Natural killer cell (primary cell): ENCODE measurements around the gene BSN. TPM values are rescaled to one million over a fixed set of nuclear protein-coding genes. Genes with fewer than 3 reads are reported as not detected.
"Not testable (repeated sequence)": the region's sequence is repeated elsewhere in the genome, so short reads cannot be mapped to it uniquely, and the experiment has no call there.

Experiments used
- ATAC-seq, 3 donors: fragments of 150-1000 bp in 2 of 3; fragments of 200-7000 bp in 1 of 3; cut with Tn5 transposase; 1 replicate in 1 of 3; 2 replicates in 2 of 3; pipeline ENCODE4 v1.10.0; 2021; ENCODE audit warnings: mild to moderate bottlenecking in 2 of 3, moderate library complexity in 2 of 3
- DNase-seq, 2 donors: peaks; one replicate each; pipeline versions ENCODE4 v3.0.0 to v3.0.0-alpha.2; 2013 to 2021; ENCODE audit warnings: mixed read lengths in 1 of 2
- H3K27ac ChIP-seq: one replicate; pipeline ENCODE4 v1.5.1; 2013; ENCODE audit warnings: mild to moderate bottlenecking, low read length
- H3K27me3 ChIP-seq: one replicate; pipeline ENCODE4 v1.6.1; 2013; ENCODE audit warnings: low read length; ENCODE audit not compliant: control insufficient read depth, insufficient read depth
- H3K36me3 ChIP-seq: one replicate; pipeline ENCODE4 v1.6.1; 2013; ENCODE audit warnings: low read length; ENCODE audit not compliant: control insufficient read depth, insufficient read depth
- H3K4me1 ChIP-seq: one replicate; pipeline ENCODE4 v1.6.1; 2013; ENCODE audit warnings: low read length; ENCODE audit not compliant: control insufficient read depth, insufficient read depth
- H3K4me3 ChIP-seq: one replicate; pipeline ENCODE4 v1.5.1; 2013; ENCODE audit warnings: low read length
- H3K9me3 ChIP-seq: one replicate; pipeline ENCODE4 v1.6.1; 2013; ENCODE audit warnings: low read length; ENCODE audit not compliant: control insufficient read depth, insufficient read depth
- H3K27ac Mint-ChIP-seq, 2 donors: one replicate each; pipeline ENCODE4 v1.8.0; 2022; ENCODE audit warnings: mild to moderate bottlenecking in 2 of 2, mixed read lengths in 2 of 2, moderate library complexity in 1 of 2
- H3K27me3 Mint-ChIP-seq, 2 donors: one replicate each; pipeline ENCODE4 v1.8.0; 2022; ENCODE audit warnings: low read depth in 2 of 2, mixed read lengths in 2 of 2
- H3K36me3 Mint-ChIP-seq: one replicate; pipeline ENCODE4 v1.8.0; 2022; ENCODE audit warnings: mixed read lengths
- H3K4me1 Mint-ChIP-seq, 2 donors: one replicate each; pipeline ENCODE4 v1.8.0; 2022; ENCODE audit warnings: mixed read lengths in 2 of 2
- H3K4me3 Mint-ChIP-seq: one replicate; pipeline ENCODE4 v1.8.0; 2022; ENCODE audit warnings: mild to moderate bottlenecking, moderate library complexity, mixed read lengths
- H3K9me3 Mint-ChIP-seq, 2 donors: one replicate each; pipeline ENCODE4 v1.8.0; 2022; ENCODE audit warnings: mixed read lengths in 2 of 2
- WGBS: methylation state at CpG from one replicate; pipeline ENCODE4 v1.1.7; 2013; ENCODE audit warnings: missing lambda C conversion rate; ENCODE audit not compliant: insufficient coverage; 5-methylcytosine and 5-hydroxymethylcytosine counted together
- intact Hi-C: fragments of 100-400 bp; cut with micrococcal nuclease; formaldehyde crosslinking; loops from one replicate; pipeline ENCODE4 v1.14.2; 2022
- total RNA-seq, 4 donors: library from RNA; stranded (reverse); fragments of 120-200 nt in 1 of 4; gene quantifications; one replicate each; pipeline versions ENCODE4 v1.2.3 to v1.2.4, GENCODE V29; 2013 to 2022
- TF ChIP-seq, protein P1 (sequence below): fragments of 200-600 bp; IDR thresholded peaks from one replicate; pipeline ENCODE4 v1.8.0; 2022; ENCODE audit warnings: antibody characterized with exemption

BSN gene
- total RNA-seq, 3 donors from 2014 or later (not counting 1 experiment from before 2014, with no cell fraction given), result 0.33 to 0.41 (median 0.35) TPM

DNA sequence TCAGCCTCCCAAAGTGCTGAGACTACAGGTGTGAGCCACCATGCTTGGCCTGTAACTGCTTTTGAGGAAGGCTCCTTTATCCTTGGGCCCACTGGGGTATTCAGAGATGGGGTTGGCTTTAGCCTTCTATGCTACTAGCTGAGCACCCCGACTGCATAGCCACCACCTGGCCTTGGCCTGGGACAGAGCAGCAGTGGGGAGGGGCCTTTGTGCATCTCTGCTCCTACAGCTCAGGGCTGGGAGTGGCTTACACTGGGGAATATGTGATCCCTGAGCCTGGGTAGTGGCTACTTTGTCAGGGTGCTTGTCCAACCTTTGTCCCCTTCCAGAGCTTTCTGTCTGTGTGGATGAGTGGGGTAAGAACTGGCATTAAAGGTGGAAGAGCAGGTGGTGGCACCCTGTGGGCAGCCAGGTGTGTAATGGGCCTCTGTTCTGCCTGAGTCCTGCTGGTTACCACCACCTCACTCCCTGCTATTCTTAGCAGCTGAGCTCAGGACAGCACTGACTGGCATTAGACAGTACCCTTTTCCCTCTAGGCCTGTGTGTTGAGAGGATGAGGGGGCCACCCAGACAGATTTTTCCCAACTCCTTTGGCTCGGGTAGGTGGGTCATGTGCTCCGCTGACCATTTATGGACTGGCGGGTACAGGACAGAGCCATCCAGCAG lies 141.2 kb downstream of the BSN start:
- H3K9me3 Mint-ChIP-seq, DNase-seq, H3K27me3 ChIP-seq, H3K27me3 Mint-ChIP-seq, H3K27ac Mint-ChIP-seq, H3K4me3 Mint-ChIP-seq, H3K9me3 ChIP-seq, H3K36me3 Mint-ChIP-seq, H3K4me3 ChIP-seq, ATAC-seq, H3K27ac ChIP-seq, intact Hi-C loops: not testable (repeated sequence)
- WGBS, result 100% methylated on average over 2 of the region's 4 CpGs
- H3K4me1 ChIP-seq, result peaks cover 10% of the 10 kb centered on the region
- peaks cover 14 to 24% of the 10 kb centered on the region in 2 donors for H3K4me1 Mint-ChIP-seq
- peaks cover 25% of the 10 kb centered on the region for H3K36me3 ChIP-seq

DNA sequence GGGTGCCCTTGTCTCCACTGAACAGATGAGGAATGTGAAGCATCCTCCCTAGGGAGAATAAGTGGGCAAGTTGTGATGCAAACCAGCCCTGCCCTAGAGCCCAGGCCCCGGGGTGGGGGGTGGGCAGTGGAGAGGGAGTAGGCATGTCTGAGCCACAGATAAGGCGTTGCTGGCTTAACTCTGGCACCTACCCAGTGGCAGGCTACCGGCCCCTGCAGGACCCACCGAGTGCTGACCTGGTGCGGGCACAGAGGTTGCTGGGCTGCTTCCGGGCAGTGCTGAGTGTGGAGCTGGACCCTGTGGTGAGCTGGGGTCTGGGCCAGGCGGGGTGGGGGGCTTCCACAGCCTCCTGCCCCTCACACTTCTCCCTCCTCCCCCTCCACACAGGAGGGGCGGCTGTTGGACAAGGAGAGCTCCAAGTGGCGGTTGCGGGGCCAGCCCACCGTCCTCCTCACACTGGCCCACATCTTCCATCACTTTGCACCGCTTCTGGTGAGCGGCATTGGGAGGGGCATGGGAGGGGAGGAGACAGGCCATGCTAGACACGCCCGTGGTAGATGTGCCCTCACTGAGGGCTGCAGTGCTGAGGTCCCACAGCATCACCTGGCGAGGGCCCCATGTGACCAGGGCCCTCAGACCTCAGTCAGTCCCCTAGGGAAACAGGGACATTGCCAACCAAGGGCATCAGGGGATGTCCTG lies 145.2 kb downstream of the BSN start:
- TF ChIP-seq, protein P1, sequence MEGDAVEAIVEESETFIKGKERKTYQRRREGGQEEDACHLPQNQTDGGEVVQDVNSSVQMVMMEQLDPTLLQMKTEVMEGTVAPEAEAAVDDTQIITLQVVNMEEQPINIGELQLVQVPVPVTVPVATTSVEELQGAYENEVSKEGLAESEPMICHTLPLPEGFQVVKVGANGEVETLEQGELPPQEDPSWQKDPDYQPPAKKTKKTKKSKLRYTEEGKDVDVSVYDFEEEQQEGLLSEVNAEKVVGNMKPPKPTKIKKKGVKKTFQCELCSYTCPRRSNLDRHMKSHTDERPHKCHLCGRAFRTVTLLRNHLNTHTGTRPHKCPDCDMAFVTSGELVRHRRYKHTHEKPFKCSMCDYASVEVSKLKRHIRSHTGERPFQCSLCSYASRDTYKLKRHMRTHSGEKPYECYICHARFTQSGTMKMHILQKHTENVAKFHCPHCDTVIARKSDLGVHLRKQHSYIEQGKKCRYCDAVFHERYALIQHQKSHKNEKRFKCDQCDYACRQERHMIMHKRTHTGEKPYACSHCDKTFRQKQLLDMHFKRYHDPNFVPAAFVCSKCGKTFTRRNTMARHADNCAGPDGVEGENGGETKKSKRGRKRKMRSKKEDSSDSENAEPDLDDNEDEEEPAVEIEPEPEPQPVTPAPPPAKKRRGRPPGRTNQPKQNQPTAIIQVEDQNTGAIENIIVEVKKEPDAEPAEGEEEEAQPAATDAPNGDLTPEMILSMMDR, result no peak
- no peak for ATAC-seq

DNA sequence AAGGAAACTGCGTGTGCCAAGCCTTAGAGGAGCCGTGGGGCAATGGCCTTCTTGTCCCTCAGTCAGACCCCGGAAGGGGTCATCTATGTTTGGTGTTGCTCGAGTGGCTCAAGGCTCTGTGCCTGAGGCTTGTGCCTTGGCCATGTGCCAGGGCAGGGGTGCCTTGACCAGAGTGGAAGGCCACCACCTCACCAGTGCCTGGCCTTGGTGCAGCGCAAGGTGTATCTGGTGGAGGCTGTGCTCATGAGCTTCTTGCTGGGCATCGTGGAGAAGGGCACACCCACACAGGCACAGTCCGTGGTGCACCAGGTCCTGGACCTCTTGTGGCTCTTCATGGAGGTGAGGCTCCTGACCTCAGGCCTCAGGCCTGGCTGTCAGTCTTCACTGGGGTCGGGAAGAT lies 145.7 kb downstream of the BSN start:
- Histone ChIP-seq H3K27ac (no peak overlapping the region), H3K4me1 (no peaks in the 10 kb centered on the region), H3K9me3 (no peaks in the 10 kb centered on the region), H3K27me3 (no peaks in the 10 kb centered on the region), H3K4me3 (no peak overlapping the region), H3K36me3 (peaks cover 46% of the 10 kb centered on the region)
- H3K4me3 Mint-ChIP-seq, result no peak overlapping the region
- H3K27me3 Mint-ChIP-seq, result no peaks in the 10 kb centered on the region
- peaks cover 0 to 7% of the 10 kb centered on the region in 2 donors for H3K4me1 Mint-ChIP-seq
- 93% methylated on average over 8 of the region's 8 CpGs for WGBS
- H3K27ac Mint-ChIP-seq, result no peak overlapping the region
- no peaks in the 10 kb centered on the region for H3K36me3 Mint-ChIP-seq
- no peak for ATAC-seq
- no peaks in the 10 kb centered on the region for H3K9me3 Mint-ChIP-seq
- TF ChIP-seq, protein P1, result no peak
- DNase-seq, result no peak
- intact Hi-C loops, result no loop called here

More for the DNA sequence above, 145.2 kb downstream of the BSN start:
- Histone ChIP-seq H3K9me3 (no peaks in the 10 kb centered on the region), H3K27me3 (no peaks in the 10 kb centered on the region), H3K27ac (no peak overlapping the region), H3K4me1 (no peaks in the 10 kb centered on the region), H3K36me3 (peaks cover 43% of the 10 kb centered on the region), H3K4me3 (no peak overlapping the region)
- 95% methylated on average over 16 of the region's 16 CpGs for WGBS
- Mint-ChIP-seq H3K36me3 (no peaks in the 10 kb centered on the region), H3K9me3 (no peaks in the 10 kb centered on the region), H3K27me3 (no peaks in the 10 kb centered on the region), H3K4me3 (no peak overlapping the region), H3K27ac (no peak overlapping the region), H3K4me1 (peaks cover 0 to 7% of the 10 kb centered on the region in 2 donors)
- DNase-seq, result no peak
- intact Hi-C loops, result no loop called here

DNA sequence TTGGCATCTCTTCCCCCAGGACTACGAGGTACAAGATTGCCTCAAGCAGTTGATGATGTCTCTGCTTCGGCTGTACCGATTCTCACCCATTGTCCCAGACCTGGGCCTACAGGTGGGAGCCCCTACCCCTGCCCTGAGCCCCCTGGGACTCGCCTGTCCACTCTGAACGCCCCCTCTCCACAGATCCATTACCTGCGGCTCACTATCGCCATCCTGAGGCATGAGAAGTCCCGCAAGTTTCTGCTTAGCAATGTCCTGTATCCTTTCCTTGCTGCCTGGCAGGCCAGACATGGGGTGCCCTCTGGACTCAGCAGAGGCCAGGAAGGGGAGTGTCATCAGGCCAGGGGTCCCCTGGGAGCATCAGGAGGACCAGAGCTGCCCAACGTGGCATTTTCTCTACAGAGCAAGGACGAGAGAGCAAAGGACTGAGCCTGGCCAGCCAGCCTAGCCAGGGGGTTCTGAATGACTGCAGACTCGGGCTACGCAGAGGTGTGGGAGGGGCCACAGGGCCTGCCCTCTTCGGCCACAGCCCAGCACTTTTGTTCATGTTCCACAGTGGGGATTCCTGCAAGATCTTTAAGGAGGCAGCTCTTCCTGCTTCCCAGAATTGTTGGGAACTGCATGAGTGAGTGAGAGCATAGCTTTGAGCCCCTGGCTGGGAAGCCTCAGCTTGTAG lies 146.3 kb downstream of the BSN start:
- no peaks in the 10 kb centered on the region for H3K27me3 ChIP-seq
- peaks cover 46% of the 10 kb centered on the region for H3K36me3 ChIP-seq
- no peak overlapping the region for H3K4me3 ChIP-seq
- Mint-ChIP-seq H3K27ac (no peak overlapping the region), H3K4me3 (no peak overlapping the region), H3K27me3 (no peaks in the 10 kb centered on the region), H3K4me1 (peaks cover 0 to 7% of the 10 kb centered on the region in 2 donors), H3K9me3 (no peaks in the 10 kb centered on the region), H3K36me3 (no peaks in the 10 kb centered on the region)
- TF ChIP-seq, protein P1, result no peak
- DNase-seq, result no peak
- H3K9me3 ChIP-seq, result no peaks in the 10 kb centered on the region
- H3K4me1 ChIP-seq, result no peaks in the 10 kb centered on the region
- H3K27ac ChIP-seq, result no peak overlapping the region
- no peak for ATAC-seq
- WGBS, result 90% methylated on average over 13 of the region's 13 CpGs
- intact Hi-C loops, result no loop called here
